Heart left ventricle (tissue), 13 donors: Measurements from ENCODE around the gene GAS7.
"Not testable (repeated sequence)": the region's sequence is repeated elsewhere in the genome, so short reads cannot be mapped to it uniquely, and the experiment has no call there.

Experiments used
- CTCF ChIP-seq, 12 donors: fragments of 200-600 bp; sonication (generic) in 4 of 12; IDR thresholded peaks; one replicate each; pipeline versions ENCODE4 v1.5.0 to v1.8.0; 2018 to 2022; ENCODE audit warnings: antibody characterized with exemption in 12 of 12, mild to moderate bottlenecking in 5 of 12
- POLR2A ChIP-seq, 2 donors: fragments of 450-650 bp; IDR thresholded peaks; one replicate each; pipeline ENCODE4 v1.6.1; 2017; ENCODE audit warnings: antibody characterized with exemption in 2 of 2, mild to moderate bottlenecking in 2 of 2, moderate library complexity in 2 of 2
- donor health status: ischemic (EF 13 %, LVEDD 7.1; RV severe dilation, severe dysfunction).
- donor health status: DM: no; HTN: yes; CAD: no.
- donor health status: DM: no; HTN: no; CAD: no.
- donor health status: ischemic (EF 25% LVEDD 6.9; RV normal size, moderate dysfunction).
- donor health status: ischemic (EF 25% LVEDD 5.7; RV mildly dilated, moderate dysfunction).
- donor health status: ischemic (EF 35%, LVEDD 5.7; RV mildly dilated, moderate dysfunction).
- donor health status: nonischemic (EF 11% LVEDD 7.7; RV severe dilation, severe dysfunction).
- donor health status: DM: yes; HTN: yes; CAD: no.
- donor health status: PGD.
- donor health status: ischemic (EF 29% LVEDD 5.4; RV normal size, mild dysfunction).
- donor health status: nonischemic (EF 23%, LVEDD 6.1; RV moderate dilation, normal function).

- not testable (repeated sequence) for TF ChIP-seq CTCF, POLR2A (IDR thresholded peaks at IDR 0.05)
Measured at GRCh38 chr17:10016958-10017570, 181.3 kb downstream of the GAS7 start.
